GM18520 (cell line): ENCODE measurements around the gene NRN1.
"Not testable (repeated sequence)": the region's sequence is repeated elsewhere in the genome, so short reads cannot be mapped to it uniquely, and the experiment has no call there.

Experiments
- ATAC-seq: cut with Tn5 transposase; IDR thresholded peaks from one replicate; pipeline ENCODE4 v1.9.1; 2021; ENCODE audit not compliant: unreplicated experiment

NRN1 gene

GRCh38 chr6:5984150-5985089 lies 22.3 kb downstream of the NRN1 start:
- no peak for ATAC-seq

GRCh38 chr6:5981126-5982026 lies 25.3 kb downstream of the NRN1 start:
- ATAC-seq, result no peak

GRCh38 chr6:5979650-5980420 lies 26.9 kb downstream of the NRN1 start:
- no peak for ATAC-seq

GRCh38 chr6:5976811-5977210 lies 29.9 kb downstream of the NRN1 start:
- ATAC-seq, result no peak

GRCh38 chr6:5968817-5969734 lies 37.6 kb downstream of the NRN1 start:
- ATAC-seq, result no peak

GRCh38 chr6:5968036-5968435 lies 38.7 kb downstream of the NRN1 start:
- ATAC-seq, result not testable (repeated sequence)

GRCh38 chr6:5967594-5967993 lies 39.1 kb downstream of the NRN1 start:
- no peak for ATAC-seq

GRCh38 chr6:5962794-5963193 lies 43.9 kb downstream of the NRN1 start:
- ATAC-seq, result no peak

- ATAC-seq, result no peak
Measured at GRCh38 chr6:5961836-5962235, 44.9 kb downstream of the NRN1 start.

GRCh38 chr6:5960456-5960855 lies 46.3 kb downstream of the NRN1 start:
- no peak for ATAC-seq

GRCh38 chr6:5958921-5959320 lies 47.8 kb downstream of the NRN1 start:
- ATAC-seq, result no peak

- no peak for ATAC-seq
Measured at GRCh38 chr6:5956939-5957338, 49.8 kb downstream of the NRN1 start.

- no peak for ATAC-seq
Measured at GRCh38 chr6:5950361-5950785, 56.4 kb downstream of the NRN1 start.
